ENCODE data around the gene MEA1.

MEA1 gene

DNA sequence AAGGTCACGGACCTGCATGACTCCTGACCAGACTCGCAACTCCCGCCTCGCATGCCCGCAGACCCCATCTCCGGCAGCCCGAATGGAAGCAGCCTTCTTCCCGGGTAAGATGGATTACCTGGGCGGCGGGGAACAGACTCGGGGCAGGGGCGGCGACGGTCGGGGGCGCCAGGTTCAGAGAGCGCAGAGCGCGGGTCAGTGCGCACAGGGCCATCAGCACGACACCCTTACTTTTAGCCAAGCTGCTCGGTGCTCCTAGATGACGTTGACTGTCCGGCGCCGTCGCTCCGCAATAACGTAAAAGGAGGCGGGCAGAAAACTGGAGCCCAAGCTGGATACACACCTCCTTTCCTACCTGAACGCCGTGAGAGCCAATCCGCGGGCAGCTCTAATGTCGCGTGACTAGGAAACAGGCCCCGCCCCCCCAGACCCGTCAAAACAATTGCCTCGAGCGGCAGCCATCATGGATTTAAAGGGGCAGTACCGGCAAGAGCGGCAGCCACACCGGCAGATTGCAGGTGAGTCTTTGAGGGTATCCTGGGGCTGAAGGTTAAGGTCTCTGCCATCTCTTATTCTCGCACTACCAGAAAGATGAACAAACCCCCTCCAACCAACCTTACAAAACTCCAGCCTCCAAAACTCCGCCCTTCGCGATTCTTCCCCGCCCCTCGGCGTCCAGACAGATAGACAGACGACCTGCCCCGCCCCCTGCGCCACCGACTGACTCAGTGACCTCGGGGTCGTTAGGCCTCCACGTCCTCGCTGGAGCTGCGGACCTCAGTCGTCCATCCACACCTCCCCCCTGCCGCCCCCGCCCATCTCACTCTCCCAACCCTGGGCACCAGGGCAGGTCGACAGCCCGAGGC, 45.7 kb upstream of the MEA1 start, which contains the start of the genes KLC4 and MRPL2 (continued):
- TF ChIP-seq ZNF433 (tag by site-specific recombination; IDR thresholded peaks at IDR 0.05; ENCODE audit: low read depth) (no peak), KLF9 (tag by site-specific recombination; IDR thresholded peaks at IDR 0.05; ENCODE audit: low read depth) (peak; percentile 94), SP3 (tag by site-specific recombination; IDR thresholded peaks at IDR 0.05) (peak; percentile 91), ZBTB48 (tag by site-specific recombination; IDR thresholded peaks at IDR 0.05) (no peak), TCF7L2 (IDR thresholded peaks at IDR 0.05; ENCODE audit: borderline replicate concordance, low read depth, low read length) (no peak), YY2 (tag by site-specific recombination; IDR thresholded peaks at IDR 0.05) (peak; percentile 74), ZNF350 (tag by site-specific recombination; IDR thresholded peaks at IDR 0.05) (no peak), OVOL3 (tag by site-specific recombination; IDR thresholded peaks at IDR 0.05) (no peak), ZNF157 (tag by site-specific recombination; IDR thresholded peaks at IDR 0.05) (no peak), ZNF701 (tag by site-specific recombination; IDR thresholded peaks at IDR 0.05) (no peak), SP7 (tag by site-specific recombination; IDR thresholded peaks at IDR 0.05) (peak; percentile 8), ZNF2 (tag by site-specific recombination; IDR thresholded peaks at IDR 0.05) (peak; percentile 70; the same call in 1 of the 2 replicates), KLF10 (tag by site-specific recombination; IDR thresholded peaks at IDR 0.05) (peak; percentile 84), ZBTB8A (tag by site-specific recombination; IDR thresholded peaks at IDR 0.05) (no peak; the same call in 1 of the 2 replicates), ZNF544 (tag by site-specific recombination; IDR thresholded peaks at IDR 0.05) (no peak), ZBTB1 (tag by site-specific recombination; IDR thresholded peaks at IDR 0.05) (no peak), KLF16 (tag by site-specific recombination; IDR thresholded peaks at IDR 0.05) (peak; percentile 28; the same call in 1 of the 2 replicates), SP2 (tag by site-specific recombination; IDR thresholded peaks at IDR 0.05) (peak; percentile 92)
- TF ChIP-seq, protein P1, sequence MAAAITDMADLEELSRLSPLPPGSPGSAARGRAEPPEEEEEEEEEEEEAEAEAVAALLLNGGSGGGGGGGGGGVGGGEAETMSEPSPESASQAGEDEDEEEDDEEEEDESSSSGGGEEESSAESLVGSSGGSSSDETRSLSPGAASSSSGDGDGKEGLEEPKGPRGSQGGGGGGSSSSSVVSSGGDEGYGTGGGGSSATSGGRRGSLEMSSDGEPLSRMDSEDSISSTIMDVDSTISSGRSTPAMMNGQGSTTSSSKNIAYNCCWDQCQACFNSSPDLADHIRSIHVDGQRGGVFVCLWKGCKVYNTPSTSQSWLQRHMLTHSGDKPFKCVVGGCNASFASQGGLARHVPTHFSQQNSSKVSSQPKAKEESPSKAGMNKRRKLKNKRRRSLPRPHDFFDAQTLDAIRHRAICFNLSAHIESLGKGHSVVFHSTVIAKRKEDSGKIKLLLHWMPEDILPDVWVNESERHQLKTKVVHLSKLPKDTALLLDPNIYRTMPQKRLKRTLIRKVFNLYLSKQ (tag by site-specific recombination; IDR thresholded peaks at IDR 0.05; ENCODE audit: borderline replicate concordance), result no peak
- TF ChIP-seq, protein P2, sequence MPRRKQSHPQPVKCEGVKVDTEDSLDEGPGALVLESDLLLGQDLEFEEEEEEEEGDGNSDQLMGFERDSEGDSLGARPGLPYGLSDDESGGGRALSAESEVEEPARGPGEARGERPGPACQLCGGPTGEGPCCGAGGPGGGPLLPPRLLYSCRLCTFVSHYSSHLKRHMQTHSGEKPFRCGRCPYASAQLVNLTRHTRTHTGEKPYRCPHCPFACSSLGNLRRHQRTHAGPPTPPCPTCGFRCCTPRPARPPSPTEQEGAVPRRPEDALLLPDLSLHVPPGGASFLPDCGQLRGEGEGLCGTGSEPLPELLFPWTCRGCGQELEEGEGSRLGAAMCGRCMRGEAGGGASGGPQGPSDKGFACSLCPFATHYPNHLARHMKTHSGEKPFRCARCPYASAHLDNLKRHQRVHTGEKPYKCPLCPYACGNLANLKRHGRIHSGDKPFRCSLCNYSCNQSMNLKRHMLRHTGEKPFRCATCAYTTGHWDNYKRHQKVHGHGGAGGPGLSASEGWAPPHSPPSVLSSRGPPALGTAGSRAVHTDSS (tag by site-specific recombination; IDR thresholded peaks at IDR 0.05), result no peak
- TF ChIP-seq, protein P3, sequence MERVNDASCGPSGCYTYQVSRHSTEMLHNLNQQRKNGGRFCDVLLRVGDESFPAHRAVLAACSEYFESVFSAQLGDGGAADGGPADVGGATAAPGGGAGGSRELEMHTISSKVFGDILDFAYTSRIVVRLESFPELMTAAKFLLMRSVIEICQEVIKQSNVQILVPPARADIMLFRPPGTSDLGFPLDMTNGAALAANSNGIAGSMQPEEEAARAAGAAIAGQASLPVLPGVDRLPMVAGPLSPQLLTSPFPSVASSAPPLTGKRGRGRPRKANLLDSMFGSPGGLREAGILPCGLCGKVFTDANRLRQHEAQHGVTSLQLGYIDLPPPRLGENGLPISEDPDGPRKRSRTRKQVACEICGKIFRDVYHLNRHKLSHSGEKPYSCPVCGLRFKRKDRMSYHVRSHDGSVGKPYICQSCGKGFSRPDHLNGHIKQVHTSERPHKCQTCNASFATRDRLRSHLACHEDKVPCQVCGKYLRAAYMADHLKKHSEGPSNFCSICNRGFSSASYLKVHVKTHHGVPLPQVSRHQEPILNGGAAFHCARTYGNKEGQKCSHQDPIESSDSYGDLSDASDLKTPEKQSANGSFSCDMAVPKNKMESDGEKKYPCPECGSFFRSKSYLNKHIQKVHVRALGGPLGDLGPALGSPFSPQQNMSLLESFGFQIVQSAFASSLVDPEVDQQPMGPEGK (tag by site-specific recombination; IDR thresholded peaks at IDR 0.05), result peak; percentile 23; the same call in 1 of the 2 replicates
- TF ChIP-seq, protein P4, sequence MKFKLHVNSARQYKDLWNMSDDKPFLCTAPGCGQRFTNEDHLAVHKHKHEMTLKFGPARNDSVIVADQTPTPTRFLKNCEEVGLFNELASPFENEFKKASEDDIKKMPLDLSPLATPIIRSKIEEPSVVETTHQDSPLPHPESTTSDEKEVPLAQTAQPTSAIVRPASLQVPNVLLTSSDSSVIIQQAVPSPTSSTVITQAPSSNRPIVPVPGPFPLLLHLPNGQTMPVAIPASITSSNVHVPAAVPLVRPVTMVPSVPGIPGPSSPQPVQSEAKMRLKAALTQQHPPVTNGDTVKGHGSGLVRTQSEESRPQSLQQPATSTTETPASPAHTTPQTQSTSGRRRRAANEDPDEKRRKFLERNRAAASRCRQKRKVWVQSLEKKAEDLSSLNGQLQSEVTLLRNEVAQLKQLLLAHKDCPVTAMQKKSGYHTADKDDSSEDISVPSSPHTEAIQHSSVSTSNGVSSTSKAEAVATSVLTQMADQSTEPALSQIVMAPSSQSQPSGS (tag by site-specific recombination; IDR thresholded peaks at IDR 0.05; ENCODE audit: low read depth), result no peak
- TF ChIP-seq, protein P5, sequence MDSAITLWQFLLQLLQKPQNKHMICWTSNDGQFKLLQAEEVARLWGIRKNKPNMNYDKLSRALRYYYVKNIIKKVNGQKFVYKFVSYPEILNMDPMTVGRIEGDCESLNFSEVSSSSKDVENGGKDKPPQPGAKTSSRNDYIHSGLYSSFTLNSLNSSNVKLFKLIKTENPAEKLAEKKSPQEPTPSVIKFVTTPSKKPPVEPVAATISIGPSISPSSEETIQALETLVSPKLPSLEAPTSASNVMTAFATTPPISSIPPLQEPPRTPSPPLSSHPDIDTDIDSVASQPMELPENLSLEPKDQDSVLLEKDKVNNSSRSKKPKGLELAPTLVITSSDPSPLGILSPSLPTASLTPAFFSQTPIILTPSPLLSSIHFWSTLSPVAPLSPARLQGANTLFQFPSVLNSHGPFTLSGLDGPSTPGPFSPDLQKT (IDR thresholded peaks at IDR 0.05; ENCODE audit: borderline replicate concordance, low read depth, low read length), result no peak
- TF ChIP-seq, protein P6, sequence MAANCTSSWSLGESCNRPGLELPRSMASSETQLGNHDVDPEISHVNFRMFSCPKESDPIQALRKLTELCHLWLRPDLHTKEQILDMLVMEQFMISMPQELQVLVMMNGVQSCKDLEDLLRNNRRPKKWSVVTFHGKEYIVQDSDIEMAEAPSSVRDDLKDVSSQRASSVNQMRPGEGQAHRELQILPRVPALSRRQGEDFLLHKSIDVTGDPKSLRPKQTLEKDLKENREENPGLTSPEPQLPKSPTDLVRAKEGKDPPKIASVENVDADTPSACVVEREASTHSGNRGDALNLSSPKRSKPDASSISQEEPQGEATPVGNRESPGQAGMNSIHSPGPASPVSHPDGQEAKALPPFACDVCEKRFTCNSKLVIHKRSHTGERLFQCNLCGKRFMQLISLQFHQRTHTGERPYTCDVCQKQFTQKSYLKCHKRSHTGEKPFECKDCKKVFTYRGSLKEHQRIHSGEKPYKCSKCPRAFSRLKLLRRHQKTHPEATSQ (tag by site-specific recombination; IDR thresholded peaks at IDR 0.05), result no peak
- TF ChIP-seq, protein P7, sequence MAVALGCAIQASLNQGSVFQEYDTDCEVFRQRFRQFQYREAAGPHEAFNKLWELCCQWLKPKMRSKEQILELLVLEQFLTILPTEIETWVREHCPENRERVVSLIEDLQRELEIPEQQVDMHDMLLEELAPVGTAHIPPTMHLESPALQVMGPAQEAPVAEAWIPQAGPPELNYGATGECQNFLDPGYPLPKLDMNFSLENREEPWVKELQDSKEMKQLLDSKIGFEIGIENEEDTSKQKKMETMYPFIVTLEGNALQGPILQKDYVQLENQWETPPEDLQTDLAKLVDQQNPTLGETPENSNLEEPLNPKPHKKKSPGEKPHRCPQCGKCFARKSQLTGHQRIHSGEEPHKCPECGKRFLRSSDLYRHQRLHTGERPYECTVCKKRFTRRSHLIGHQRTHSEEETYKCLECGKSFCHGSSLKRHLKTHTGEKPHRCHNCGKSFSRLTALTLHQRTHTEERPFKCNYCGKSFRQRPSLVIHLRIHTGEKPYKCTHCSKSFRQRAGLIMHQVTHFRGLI (tag by site-specific recombination; IDR thresholded peaks at IDR 0.05), result no peak
- TF ChIP-seq, protein P8, sequence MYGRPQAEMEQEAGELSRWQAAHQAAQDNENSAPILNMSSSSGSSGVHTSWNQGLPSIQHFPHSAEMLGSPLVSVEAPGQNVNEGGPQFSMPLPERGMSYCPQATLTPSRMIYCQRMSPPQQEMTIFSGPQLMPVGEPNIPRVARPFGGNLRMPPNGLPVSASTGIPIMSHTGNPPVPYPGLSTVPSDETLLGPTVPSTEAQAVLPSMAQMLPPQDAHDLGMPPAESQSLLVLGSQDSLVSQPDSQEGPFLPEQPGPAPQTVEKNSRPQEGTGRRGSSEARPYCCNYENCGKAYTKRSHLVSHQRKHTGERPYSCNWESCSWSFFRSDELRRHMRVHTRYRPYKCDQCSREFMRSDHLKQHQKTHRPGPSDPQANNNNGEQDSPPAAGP (tag by site-specific recombination; IDR thresholded peaks at IDR 0.05), result no peak
